GM12874 (cell line): Measurements from ENCODE around the gene PDP2.

Experiments used
- CTCF ChIP-seq: IDR thresholded peaks from 2 replicates; pipeline ENCODE4 v1.5.1; 2011; ENCODE audit warnings: low read depth, mild to moderate bottlenecking, control low read depth, low read length, moderate library complexity; ENCODE audit not compliant: insufficient read depth

Gene PDP2

GRCh38 chr16:66886914-66887313 is 6.6 kb downstream of the PDP2 start:
- no peak for TF ChIP-seq CTCF

- no peak for TF ChIP-seq CTCF
Observed at GRCh38 chr16:66888647-66889615, 8.6 kb downstream of the PDP2 start.

GRCh38 chr16:66889622-66890021 is 9.3 kb downstream of the PDP2 start:
- no peak for TF ChIP-seq CTCF

- TF ChIP-seq CTCF = no peak
Observed at GRCh38 chr16:66890799-66891198, 10.5 kb downstream of the PDP2 start.

- no peak for TF ChIP-seq CTCF
Observed at GRCh38 chr16:66891360-66891759, 11.0 kb downstream of the PDP2 start.

- no peak for TF ChIP-seq CTCF
Observed at GRCh38 chr16:66891797-66892196, 11.5 kb downstream of the PDP2 start.

GRCh38 chr16:66894055-66894454 is 13.7 kb downstream of the PDP2 start:
- no peak for TF ChIP-seq CTCF
